Activated naive CD4-positive, alpha-beta T cell treated with anti-CD3 and anti-CD28 coated beads, Interleukin-2, amount 10 ng/mL, durations not matched to agents 7 days and 5 days (primary cell): ENCODE results near the gene FBXL17.

Experiments used
- CTCF ChIA-PET: fragments of 350-600 bp; sonication (Branson Sonifier 250); formaldehyde crosslinking; loops from one replicate; lab custom pipeline; 2021; ENCODE audit warnings: antibody characterized with exemption; lab: Charles Lee
- DNase-seq: peaks from one replicate; pipeline ENCODE4 v3.0.0-alpha.2; 2020
- H3K27ac Mint-ChIP-seq: one replicate; pipeline ENCODE4 v1.8.0; 2021; ENCODE audit warnings: mild to moderate bottlenecking, moderate library complexity, mixed read lengths
- H3K27me3 Mint-ChIP-seq: one replicate; pipeline ENCODE4 v1.8.0; 2021; ENCODE audit warnings: mild to moderate bottlenecking, mixed read lengths
- H3K36me3 Mint-ChIP-seq: one replicate; pipeline ENCODE4 v1.8.0; 2021; ENCODE audit warnings: mixed read lengths
- H3K4me1 Mint-ChIP-seq: one replicate; pipeline ENCODE4 v1.8.0; 2021; ENCODE audit warnings: mixed read lengths
- H3K4me3 Mint-ChIP-seq: one replicate; pipeline ENCODE4 v1.8.0; 2021; ENCODE audit warnings: mild to moderate bottlenecking, moderate library complexity, mixed read lengths
- H3K9me3 Mint-ChIP-seq: one replicate; pipeline ENCODE4 v1.8.0; 2021; ENCODE audit warnings: mixed read lengths

FBXL17 gene

DNA sequence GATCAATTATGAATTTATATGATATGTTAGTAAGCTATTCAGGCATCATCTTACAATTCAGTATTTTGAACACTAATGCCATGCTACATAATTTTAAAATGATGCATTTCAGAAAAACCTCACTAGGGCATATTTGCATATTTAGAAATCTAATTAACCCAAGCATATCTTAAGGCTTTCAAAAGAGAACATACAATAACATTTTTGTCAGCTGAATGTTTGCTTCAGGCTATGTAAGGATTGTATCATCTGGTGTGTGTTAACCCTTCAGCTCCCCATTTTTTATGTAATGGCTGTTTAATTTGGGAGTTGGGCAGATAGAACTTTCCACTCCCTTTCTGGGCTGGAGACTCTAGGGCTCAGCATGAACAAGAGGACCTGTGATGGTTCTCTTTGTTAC, 412.1 kb downstream of the FBXL17 start:
- no peak for DNase-seq
- Mint-ChIP-seq H3K27me3 (no peaks in the 10 kb centered on the region), H3K27ac (no peak overlapping the region), H3K9me3 (no peaks in the 10 kb centered on the region), H3K4me1 (no peaks in the 10 kb centered on the region), H3K4me3 (no peak overlapping the region), H3K36me3 (peaks cover 1% of the 10 kb centered on the region)
- CTCF ChIA-PET: no interaction called here

GRCh38 chr5:107968998-107969397, 412.9 kb downstream of the FBXL17 start:
- Mint-ChIP-seq H3K9me3 (no peaks in the 10 kb centered on the region), H3K27ac (no peak overlapping the region), H3K4me3 (no peak overlapping the region), H3K27me3 (no peaks in the 10 kb centered on the region), H3K36me3 (peaks cover 1% of the 10 kb centered on the region), H3K4me1 (no peaks in the 10 kb centered on the region)
- CTCF ChIA-PET: no interaction called here
- no peak for DNase-seq

- Mint-ChIP-seq H3K4me1 (no peaks in the 10 kb centered on the region), H3K27ac (no peak overlapping the region)
- CTCF ChIA-PET: no interaction called here
Observed at GRCh38 chr5:107968406-107968843, 413.5 kb downstream of the FBXL17 start.

GRCh38 chr5:107966201-107966600, 415.7 kb downstream of the FBXL17 start:
- Mint-ChIP-seq H3K9me3 (no peaks in the 10 kb centered on the region), H3K36me3 (peaks cover 1% of the 10 kb centered on the region), H3K27me3 (no peaks in the 10 kb centered on the region), H3K4me3 (no peak overlapping the region), H3K27ac (no peak overlapping the region), H3K4me1 (no peaks in the 10 kb centered on the region)
- no peak for DNase-seq
- CTCF ChIA-PET: no interaction called here

More at GRCh38 chr5:107968406-107968843, 413.5 kb downstream of the FBXL17 start:
- Mint-ChIP-seq H3K4me3 (no peak overlapping the region), H3K9me3 (no peaks in the 10 kb centered on the region), H3K36me3 (peaks cover 1% of the 10 kb centered on the region), H3K27me3 (no peaks in the 10 kb centered on the region)
- DNase-seq: no peak

DNA sequence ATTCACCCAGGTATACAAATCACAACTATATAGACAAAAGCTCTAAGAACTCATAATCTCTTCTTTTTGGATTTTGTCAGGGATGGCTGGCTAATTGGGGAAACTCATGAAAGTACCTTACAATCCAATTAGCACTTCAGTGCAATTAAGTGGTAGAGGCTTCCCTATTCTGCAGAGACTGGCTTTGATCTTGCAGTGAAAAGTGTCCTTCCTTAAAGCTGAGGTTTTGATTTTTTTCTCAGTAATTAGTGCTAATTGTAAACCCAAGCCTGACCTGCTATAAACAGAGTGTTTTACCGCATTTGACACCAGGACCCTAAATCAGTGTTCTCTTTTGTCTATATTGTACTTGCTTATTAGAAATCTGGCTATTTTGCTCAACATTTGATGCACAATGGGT, 417.2 kb downstream of the FBXL17 start:
- DNase-seq: no peak
- no peaks in the 10 kb centered on the region for H3K9me3 Mint-ChIP-seq
- no peak overlapping the region for H3K27ac Mint-ChIP-seq
- H3K36me3 Mint-ChIP-seq: peaks cover 2% of the 10 kb centered on the region
- H3K27me3 Mint-ChIP-seq: no peaks in the 10 kb centered on the region
- no peak overlapping the region for H3K4me3 Mint-ChIP-seq
- H3K4me1 Mint-ChIP-seq: peaks cover under 1% of the 10 kb centered on the region
- CTCF ChIA-PET: no interaction called here

DNA sequence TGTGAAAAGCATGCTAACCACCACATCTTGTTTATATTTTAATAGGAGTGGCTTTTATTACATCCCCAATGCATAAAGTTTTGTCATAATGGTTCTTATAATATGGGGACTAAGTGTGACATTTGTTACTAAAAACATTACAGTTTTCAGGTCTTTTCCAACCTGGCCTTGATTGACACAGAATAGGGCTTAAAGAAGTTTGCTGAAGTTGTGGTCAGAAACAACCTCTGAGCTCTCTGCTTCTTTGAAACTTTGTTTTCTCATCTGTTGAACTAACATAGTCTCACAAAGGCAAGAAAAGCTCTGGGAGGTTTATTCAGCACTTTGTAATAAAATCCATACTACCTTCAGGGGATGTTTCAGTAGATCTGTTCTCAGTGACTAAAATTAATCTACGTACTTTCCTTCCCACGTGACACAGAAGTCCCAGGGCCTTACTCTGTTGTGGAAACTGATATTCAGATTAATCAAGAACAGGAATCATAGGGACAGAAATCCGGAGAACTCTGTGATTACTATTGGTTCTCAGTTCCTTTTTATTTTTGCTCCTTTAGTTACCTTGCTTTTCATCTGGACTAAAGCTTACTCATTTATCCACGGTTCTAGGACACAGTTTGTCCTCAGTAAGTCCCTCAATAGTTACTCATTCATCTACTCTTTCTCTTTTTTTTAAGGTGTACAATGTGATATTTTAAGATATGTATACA, 422.2 kb downstream of the FBXL17 start:
- no peaks in the 10 kb centered on the region for H3K27me3 Mint-ChIP-seq
- no peak overlapping the region for H3K4me3 Mint-ChIP-seq
- H3K4me1 Mint-ChIP-seq: peaks cover 22% of the 10 kb centered on the region
- peaks cover 1% of the 10 kb centered on the region for H3K36me3 Mint-ChIP-seq
- CTCF ChIA-PET: no interaction called here
- no peaks in the 10 kb centered on the region for H3K9me3 Mint-ChIP-seq
- H3K27ac Mint-ChIP-seq: no peak overlapping the region
- DNase-seq: no peak

- H3K36me3 Mint-ChIP-seq: peaks cover 1% of the 10 kb centered on the region
- H3K9me3 Mint-ChIP-seq: no peaks in the 10 kb centered on the region
- no peak overlapping the region for H3K4me3 Mint-ChIP-seq
- H3K27ac Mint-ChIP-seq: no peak overlapping the region
- CTCF ChIA-PET: no interaction called here
- no peak for DNase-seq
- H3K4me1 Mint-ChIP-seq: peaks cover 27% of the 10 kb centered on the region
- no peaks in the 10 kb centered on the region for H3K27me3 Mint-ChIP-seq
Observed at GRCh38 chr5:107958861-107959260, 423.0 kb downstream of the FBXL17 start.

DNA sequence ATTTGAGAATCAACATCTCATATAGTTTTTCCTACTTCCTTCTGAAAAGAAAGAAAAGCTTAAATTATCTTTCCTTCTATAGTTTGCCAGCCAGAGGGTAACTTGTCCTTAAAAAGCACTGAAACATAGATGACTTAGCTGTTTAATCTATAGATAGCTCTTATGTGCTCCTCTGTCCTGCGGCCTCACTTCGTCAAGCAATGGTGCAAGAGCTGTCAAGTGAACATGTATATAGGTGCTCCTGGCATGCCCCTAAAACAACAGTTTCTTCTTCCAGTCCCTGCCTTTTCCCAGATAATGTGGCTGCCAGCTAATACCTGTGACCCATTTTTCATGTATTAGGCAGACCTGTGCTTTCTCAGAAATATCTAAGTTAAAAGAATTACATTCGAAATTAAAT, 423.5 kb downstream of the FBXL17 start:
- Mint-ChIP-seq H3K27me3 (no peaks in the 10 kb centered on the region), H3K4me3 (no peak overlapping the region), H3K4me1 (peaks cover 29% of the 10 kb centered on the region), H3K27ac (no peak overlapping the region), H3K9me3 (no peaks in the 10 kb centered on the region), H3K36me3 (peaks cover 4% of the 10 kb centered on the region)
- no peak for DNase-seq
- CTCF ChIA-PET: no interaction called here

GRCh38 chr5:107957051-107957450, 424.8 kb downstream of the FBXL17 start:
- no peak overlapping the region for H3K27ac Mint-ChIP-seq
- DNase-seq: no peak
- H3K4me3 Mint-ChIP-seq: no peak overlapping the region
- CTCF ChIA-PET: interaction anchor here (0.9 kb wide), 1 partner anchor 47 kb away, joined by 4 read pairs; no protein-coding TSS in a partner anchor
- H3K36me3 Mint-ChIP-seq: peaks cover 8% of the 10 kb centered on the region
- H3K9me3 Mint-ChIP-seq: no peaks in the 10 kb centered on the region
- peaks cover 30% of the 10 kb centered on the region for H3K4me1 Mint-ChIP-seq
- no peaks in the 10 kb centered on the region for H3K27me3 Mint-ChIP-seq

DNA sequence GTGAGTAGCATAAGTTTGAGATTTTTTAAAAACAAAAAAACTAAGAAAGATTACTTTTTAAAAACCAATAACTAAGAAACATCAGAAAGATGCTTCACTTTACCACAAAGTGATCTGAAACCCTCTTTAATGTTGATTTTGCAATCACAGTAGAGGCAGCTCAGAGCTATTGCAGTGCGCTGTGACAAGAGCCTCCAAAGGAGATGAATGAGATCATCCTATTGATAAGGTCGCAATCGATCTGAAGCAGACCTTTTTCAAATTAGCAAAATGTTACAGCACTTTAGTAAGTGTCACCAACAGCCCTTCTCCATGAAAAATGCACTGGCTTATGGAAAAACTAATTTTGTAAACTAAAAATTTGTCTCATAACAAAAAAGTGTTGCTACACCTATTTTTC, 426.6 kb downstream of the FBXL17 start:
- peaks cover 40% of the 10 kb centered on the region for H3K4me1 Mint-ChIP-seq
- H3K4me3 Mint-ChIP-seq: no peak overlapping the region
- DNase-seq: no peak
- CTCF ChIA-PET: no interaction called here
- H3K36me3 Mint-ChIP-seq: peaks cover 8% of the 10 kb centered on the region
- no peak overlapping the region for H3K27ac Mint-ChIP-seq
- H3K9me3 Mint-ChIP-seq: no peaks in the 10 kb centered on the region
- no peaks in the 10 kb centered on the region for H3K27me3 Mint-ChIP-seq

GRCh38 chr5:107954254-107954653, 427.6 kb downstream of the FBXL17 start:
- no peaks in the 10 kb centered on the region for H3K27me3 Mint-ChIP-seq
- DNase-seq: no peak
- no peaks in the 10 kb centered on the region for H3K9me3 Mint-ChIP-seq
- H3K36me3 Mint-ChIP-seq: peaks cover 7% of the 10 kb centered on the region
- peaks cover 44% of the 10 kb centered on the region for H3K4me1 Mint-ChIP-seq
- CTCF ChIA-PET: no interaction called here
- H3K4me3 Mint-ChIP-seq: no peak overlapping the region
- H3K27ac Mint-ChIP-seq: no peak overlapping the region

- Mint-ChIP-seq H3K27me3 (no peaks in the 10 kb centered on the region), H3K27ac (no peak overlapping the region), H3K9me3 (no peaks in the 10 kb centered on the region), H3K4me1 (peaks cover 52% of the 10 kb centered on the region), H3K36me3 (peaks cover 7% of the 10 kb centered on the region), H3K4me3 (no peak overlapping the region)
- CTCF ChIA-PET: no interaction called here
- no peak for DNase-seq
Observed at GRCh38 chr5:107952450-107952849, 429.4 kb downstream of the FBXL17 start.

DNA sequence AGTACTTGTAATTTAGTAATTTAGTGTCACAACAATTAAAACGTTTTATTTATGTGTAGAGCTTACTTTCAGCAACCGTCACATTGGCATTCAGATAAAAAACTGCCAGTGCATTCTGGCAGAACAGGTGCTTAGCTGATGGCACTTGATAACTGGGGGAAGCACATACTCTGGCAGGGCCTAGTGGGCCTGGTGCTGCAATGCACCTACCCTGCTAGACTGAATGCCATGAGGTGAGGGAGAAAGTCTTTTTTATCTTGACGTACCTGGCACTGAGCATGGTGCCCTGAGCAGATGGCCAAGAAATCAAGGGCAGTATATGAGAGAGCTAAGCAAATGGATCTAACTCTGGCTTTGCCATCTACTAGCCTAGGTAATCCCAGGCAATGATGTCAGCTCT, 430.6 kb downstream of the FBXL17 start:
- no peak for DNase-seq
- Mint-ChIP-seq H3K27me3 (no peaks in the 10 kb centered on the region), H3K4me3 (no peak overlapping the region), H3K4me1 (peaks cover 48% of the 10 kb centered on the region), H3K9me3 (no peaks in the 10 kb centered on the region), H3K27ac (no peak overlapping the region), H3K36me3 (peaks cover 9% of the 10 kb centered on the region)
- CTCF ChIA-PET: no interaction called here

DNA sequence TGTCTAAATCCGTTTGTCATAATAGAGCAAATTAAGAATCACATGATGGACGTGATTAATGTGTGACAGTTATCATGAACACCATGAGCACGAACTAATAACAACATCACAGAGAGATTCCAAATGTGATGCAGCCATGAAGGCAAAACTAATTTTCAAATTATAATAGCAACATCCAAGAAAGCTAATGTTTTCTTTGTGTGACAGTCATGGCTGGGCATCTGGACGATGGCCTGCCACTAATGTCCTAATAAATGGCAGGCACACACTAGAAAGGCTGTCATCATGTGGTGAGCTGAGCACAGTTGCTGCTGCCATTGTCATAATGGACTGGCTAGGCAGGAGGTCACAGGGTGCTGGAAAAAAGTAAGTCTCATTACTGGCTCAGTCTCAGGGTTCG, 431.1 kb downstream of the FBXL17 start:
- Mint-ChIP-seq H3K27ac (no peak overlapping the region), H3K27me3 (no peaks in the 10 kb centered on the region), H3K4me3 (no peak overlapping the region), H3K9me3 (no peaks in the 10 kb centered on the region), H3K36me3 (peaks cover 9% of the 10 kb centered on the region), H3K4me1 (peaks cover 45% of the 10 kb centered on the region)
- DNase-seq: no peak
- CTCF ChIA-PET: no interaction called here

- H3K9me3 Mint-ChIP-seq: no peaks in the 10 kb centered on the region
- CTCF ChIA-PET: no interaction called here
- no peaks in the 10 kb centered on the region for H3K27me3 Mint-ChIP-seq
- H3K4me3 Mint-ChIP-seq: peak overlapping the region; percentile 34
- DNase-seq: no peak
- H3K27ac Mint-ChIP-seq: peak overlapping the region; percentile 84
- peaks cover 38% of the 10 kb centered on the region for H3K4me1 Mint-ChIP-seq
- peaks cover 9% of the 10 kb centered on the region for H3K36me3 Mint-ChIP-seq
Observed at GRCh38 chr5:107949688-107950341, 432.1 kb downstream of the FBXL17 start.
